Neural crest cell (in vitro differentiated cells): ENCODE results near the gene IFNA8. TPM values are rescaled to one million over a fixed set of nuclear protein-coding genes. Genes with fewer than 3 reads are reported as not detected.
"Not testable (repeated sequence)": the region's sequence is repeated elsewhere in the genome, so short reads cannot be mapped to it uniquely, and the experiment has no call there.

Source experiments
- DNase-seq: peaks from one replicate; pipeline ENCODE4 v3.0.0; 2021; ENCODE audit warnings: low read depth, mixed read lengths, low spot score
- H3K27ac Mint-ChIP-seq: one replicate; pipeline ENCODE4 v1.8.0; 2021; ENCODE audit warnings: mild to moderate bottlenecking, mixed read lengths; ENCODE audit not compliant: unreplicated experiment
- H3K27me3 Mint-ChIP-seq: 2 replicates; pipeline ENCODE4 v1.8.0; 2021; ENCODE audit warnings: low read depth, mild to moderate bottlenecking, mixed read lengths
- H3K36me3 Mint-ChIP-seq: 2 replicates; pipeline ENCODE4 v1.8.0; 2021; ENCODE audit warnings: low read depth, mild to moderate bottlenecking, mixed read lengths
- H3K4me1 Mint-ChIP-seq: 2 replicates; pipeline ENCODE4 v1.8.0; 2021; ENCODE audit warnings: mixed read lengths
- H3K4me3 Mint-ChIP-seq: one replicate; pipeline ENCODE4 v1.8.0; 2021; ENCODE audit warnings: mild to moderate bottlenecking, mixed read lengths
- H3K9me3 Mint-ChIP-seq: 2 replicates; pipeline ENCODE4 v1.8.0; 2021; ENCODE audit warnings: mixed read lengths
- long read RNA-seq: library from polyadenylated mRNA; unstranded; transcript quantifications from one replicate; pipeline ENCODE4 v2.0.0, GENCODE V29; 2020
- total RNA-seq: library from RNA; stranded (reverse); gene quantifications from 2 replicates; pipeline ENCODE4 v1.2.1, GENCODE V29; 2021
- TF ChIP-seq, protein P1 (sequence below): fragments of 200-600 bp; sonication (generic); conservative IDR thresholded peaks from 2 replicates; pipeline ENCODE4 v1.5.0; 2021; ENCODE audit warnings: antibody characterized with exemption, mild to moderate bottlenecking

Gene IFNA8
- total RNA-seq, result not detected in 2 replicates
- long read RNA-seq, result 0 reads

DNA sequence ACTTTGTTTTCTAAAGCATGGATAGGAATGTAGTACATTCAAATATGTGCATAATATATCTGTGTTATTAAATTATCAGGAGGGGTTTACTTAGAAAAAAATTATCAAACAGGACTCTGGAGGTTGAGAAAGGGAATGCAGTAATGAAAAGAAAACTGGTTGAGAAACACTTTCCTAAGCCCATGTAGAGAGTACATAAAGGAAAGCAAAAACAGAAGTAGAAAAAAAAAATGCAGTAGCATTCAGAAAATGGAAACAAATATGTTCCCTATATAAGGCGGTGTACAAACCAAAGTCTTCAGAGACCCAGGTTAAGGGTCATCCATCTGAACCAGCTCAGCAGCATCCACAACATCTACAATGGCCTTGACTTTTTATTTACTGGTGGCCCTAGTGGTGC, at the start of gene IFNA8:
TSS of gene IFNA8 (plus strand) at position 301 of the 400 bp plus-strand sequence. CDS start at position 361, 60 bp downstream.
- H3K4me1 Mint-ChIP-seq, result peaks cover 4% of the 10 kb centered on the region
- TF ChIP-seq, protein P1, sequence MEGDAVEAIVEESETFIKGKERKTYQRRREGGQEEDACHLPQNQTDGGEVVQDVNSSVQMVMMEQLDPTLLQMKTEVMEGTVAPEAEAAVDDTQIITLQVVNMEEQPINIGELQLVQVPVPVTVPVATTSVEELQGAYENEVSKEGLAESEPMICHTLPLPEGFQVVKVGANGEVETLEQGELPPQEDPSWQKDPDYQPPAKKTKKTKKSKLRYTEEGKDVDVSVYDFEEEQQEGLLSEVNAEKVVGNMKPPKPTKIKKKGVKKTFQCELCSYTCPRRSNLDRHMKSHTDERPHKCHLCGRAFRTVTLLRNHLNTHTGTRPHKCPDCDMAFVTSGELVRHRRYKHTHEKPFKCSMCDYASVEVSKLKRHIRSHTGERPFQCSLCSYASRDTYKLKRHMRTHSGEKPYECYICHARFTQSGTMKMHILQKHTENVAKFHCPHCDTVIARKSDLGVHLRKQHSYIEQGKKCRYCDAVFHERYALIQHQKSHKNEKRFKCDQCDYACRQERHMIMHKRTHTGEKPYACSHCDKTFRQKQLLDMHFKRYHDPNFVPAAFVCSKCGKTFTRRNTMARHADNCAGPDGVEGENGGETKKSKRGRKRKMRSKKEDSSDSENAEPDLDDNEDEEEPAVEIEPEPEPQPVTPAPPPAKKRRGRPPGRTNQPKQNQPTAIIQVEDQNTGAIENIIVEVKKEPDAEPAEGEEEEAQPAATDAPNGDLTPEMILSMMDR, result no peak
- no peaks in the 10 kb centered on the region for H3K36me3 Mint-ChIP-seq
- no peaks in the 10 kb centered on the region for H3K9me3 Mint-ChIP-seq
- H3K4me3 Mint-ChIP-seq, result no peak within 1 kb of the TSS
- no peak within 1 kb of the TSS for H3K27ac Mint-ChIP-seq
- no peak for DNase-seq
- peaks cover 6% of the 10 kb centered on the region for H3K27me3 Mint-ChIP-seq

DNA sequence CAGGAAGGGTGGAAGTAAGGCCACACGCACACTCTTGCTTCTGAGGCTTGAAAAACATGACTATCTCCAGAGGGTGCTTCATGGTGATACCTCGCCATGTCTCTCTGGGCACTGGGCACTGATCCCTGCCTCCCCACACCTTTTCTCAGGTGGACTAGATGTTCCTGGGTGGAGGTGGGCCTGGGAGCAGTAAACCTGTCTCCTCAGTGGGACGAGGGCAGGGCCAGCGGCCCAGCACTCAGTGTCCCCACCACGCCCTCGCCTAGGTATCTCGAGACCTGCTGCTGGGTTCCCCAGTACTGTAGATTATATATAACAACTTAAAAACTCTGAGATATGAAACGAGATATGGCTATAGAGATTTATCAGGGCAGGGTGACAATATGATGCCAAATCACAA, 46.6 kb upstream of the IFNA8 start:
- Mint-ChIP-seq H3K9me3 (no peaks in the 10 kb centered on the region), H3K27me3 (peaks cover 7% of the 10 kb centered on the region), H3K4me1 (peaks cover 3% of the 10 kb centered on the region), H3K36me3 (no peaks in the 10 kb centered on the region), H3K27ac (no peak overlapping the region), H3K4me3 (no peak overlapping the region)
- TF ChIP-seq, protein P1, result no peak
- DNase-seq, result no peak

DNA sequence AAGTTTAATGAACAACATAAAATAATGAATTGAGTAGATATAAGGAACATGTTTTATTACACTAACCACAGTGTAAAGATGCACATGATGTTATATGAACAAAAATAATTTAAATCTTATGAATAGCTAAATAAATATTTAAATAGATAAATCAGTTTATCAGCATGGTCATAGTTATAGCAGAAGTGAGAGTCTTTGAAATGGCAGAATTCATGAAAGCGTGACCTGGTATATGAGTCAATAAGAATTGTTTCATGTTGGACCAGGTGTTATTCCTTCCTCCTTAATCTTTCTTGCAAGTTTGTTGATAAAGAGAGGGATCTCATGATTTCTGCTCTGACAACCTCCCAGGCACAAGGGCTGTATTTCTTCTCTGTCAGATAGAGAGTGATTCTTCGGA, 41.7 kb upstream of the IFNA8 start:
- not testable (repeated sequence) for H3K9me3 Mint-ChIP-seq, DNase-seq, H3K4me3 Mint-ChIP-seq, H3K27me3 Mint-ChIP-seq, H3K4me1 Mint-ChIP-seq, H3K27ac Mint-ChIP-seq, H3K36me3 Mint-ChIP-seq

DNA sequence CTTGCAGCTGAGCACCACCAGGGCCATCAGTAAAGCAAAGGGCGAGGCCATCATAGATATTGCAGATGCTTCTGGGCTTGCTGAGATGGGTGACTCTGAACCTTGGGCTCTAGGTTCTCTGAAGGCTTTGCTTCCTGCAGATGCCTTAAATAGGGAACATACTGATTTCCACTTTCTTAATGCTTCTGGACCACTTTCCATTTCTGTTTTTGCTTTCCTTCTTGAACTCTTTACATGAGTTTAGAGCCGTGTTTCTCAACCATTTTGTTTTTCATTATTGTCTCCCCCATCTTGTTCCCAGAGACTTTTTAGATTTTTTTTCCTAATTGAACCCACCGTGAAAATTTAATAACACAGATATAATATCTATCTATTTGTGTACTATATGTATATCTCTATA, 41.0 kb upstream of the IFNA8 start, which contains the start of gene IFNA13:
TSS of gene IFNA13 (minus strand) at position 101 of the 400 bp plus-strand sequence. CDS start at position 54, 47 bp downstream.
- Mint-ChIP-seq H3K36me3 (no peaks in the 10 kb centered on the region), H3K4me3 (no peak within 1 kb of the TSS), H3K27me3 (peaks cover 10% of the 10 kb centered on the region), H3K4me1 (no peaks in the 10 kb centered on the region), H3K27ac (no peak within 1 kb of the TSS), H3K9me3 (no peaks in the 10 kb centered on the region)
- TF ChIP-seq, protein P1, result no peak
- DNase-seq, result no peak

DNA sequence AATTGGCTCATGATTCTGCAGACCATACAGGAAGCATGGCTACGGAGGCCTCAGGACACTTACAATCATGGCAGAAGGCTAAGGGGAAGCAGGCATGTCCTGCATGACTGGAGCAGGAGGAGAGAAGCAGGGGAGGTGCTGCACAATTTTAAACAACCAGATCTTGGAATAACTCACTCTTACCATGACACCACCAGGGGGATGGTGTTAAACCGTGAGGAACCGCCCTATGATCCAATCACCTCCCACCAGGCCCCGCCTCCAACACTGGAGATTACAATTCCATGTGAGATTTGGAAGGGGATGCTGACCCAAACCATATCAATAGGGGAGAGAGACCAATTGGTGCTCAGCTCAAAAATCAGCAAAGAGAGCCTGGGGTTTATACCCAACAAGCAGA, 37.5 kb upstream of the IFNA8 start:
- not testable (repeated sequence) for H3K9me3 Mint-ChIP-seq, H3K4me1 Mint-ChIP-seq, DNase-seq, H3K36me3 Mint-ChIP-seq, H3K27me3 Mint-ChIP-seq, H3K4me3 Mint-ChIP-seq, H3K27ac Mint-ChIP-seq

DNA sequence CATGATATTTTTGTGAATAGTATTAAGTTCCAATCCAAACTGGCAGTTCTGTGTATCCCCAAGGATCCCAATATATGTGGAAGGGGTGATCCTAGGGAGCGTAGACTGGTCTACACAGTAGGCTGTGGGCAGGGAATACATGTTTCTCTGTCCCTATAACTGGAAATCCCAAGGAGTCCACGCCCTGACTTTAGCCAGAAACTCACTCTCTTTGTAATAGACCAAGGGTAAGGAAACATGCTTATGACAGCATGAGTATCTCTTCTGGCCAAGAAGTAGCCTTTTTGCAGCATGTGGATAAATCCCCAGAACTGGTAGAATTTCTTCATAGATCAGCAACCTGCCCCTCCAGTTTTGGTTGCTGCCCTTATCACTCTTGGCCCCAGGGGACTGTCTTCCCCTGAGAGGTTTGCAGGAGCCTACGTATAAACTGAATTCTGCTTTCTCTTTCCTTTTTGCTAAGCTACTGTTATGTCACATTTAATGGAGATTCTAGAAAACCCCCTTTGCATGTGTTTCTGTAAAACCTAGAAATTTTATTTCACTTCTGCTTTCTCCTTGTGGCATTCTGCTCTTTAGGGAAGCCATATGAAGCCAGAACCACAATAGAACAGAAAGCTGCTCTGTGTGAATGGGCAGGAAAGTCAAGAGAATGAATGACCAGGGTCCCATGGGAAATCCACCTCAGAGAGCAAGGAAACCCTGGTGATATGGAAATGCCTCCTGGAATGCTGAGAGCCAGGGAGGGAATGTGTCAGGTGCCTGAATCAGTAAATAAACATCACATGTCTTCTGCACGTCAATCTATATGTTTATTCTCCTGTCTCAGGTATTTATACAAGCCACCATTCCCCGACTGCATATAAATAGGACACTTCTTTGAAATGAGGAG, 27.2 kb upstream of the IFNA8 start:
- H3K4me1 Mint-ChIP-seq, result peaks cover 6% of the 10 kb centered on the region
- no peak overlapping the region for H3K4me3 Mint-ChIP-seq
- no peaks in the 10 kb centered on the region for H3K36me3 Mint-ChIP-seq
- DNase-seq, result no peak
- peaks cover 42% of the 10 kb centered on the region for H3K27me3 Mint-ChIP-seq
- TF ChIP-seq, protein P1, result no peak
- H3K9me3 Mint-ChIP-seq, result no peaks in the 10 kb centered on the region
- H3K27ac Mint-ChIP-seq, result no peak overlapping the region
